Small intestine (tissue), 7 donors: ENCODE results near the gene MYL5. TPM values are rescaled to one million over a fixed set of nuclear protein-coding genes. Genes with fewer than 3 reads are reported as not detected.
"Not testable (repeated sequence)": the region's sequence is repeated elsewhere in the genome, so short reads cannot be mapped to it uniquely, and the experiment has no call there.

ENCODE experiments used
- DNase-seq, 2 donors: peaks; one replicate each; pipeline versions ENCODE4 v3.0.0 to v3.0.0-alpha.2; 2013
- FAIRE-seq: peaks from 2 replicates; lab custom pipeline; 2012; peaks lifted over from hg19 to GRCh38; lab: Jason Lieb, UNC
- H3K27ac ChIP-seq, 3 donors: one replicate each; pipeline ENCODE4 v1.5.1; 2013; ENCODE audit warnings: low read length in 2 of 3, mild to moderate bottlenecking in 2 of 3, control low read depth in 1 of 3, inconsistent platforms in 1 of 3, low read depth in 1 of 3, moderate library complexity in 1 of 3
- H3K27me3 ChIP-seq, 3 donors: one replicate each; pipeline ENCODE4 v1.6.1; 2013; ENCODE audit warnings: low read length in 3 of 3, inconsistent platforms in 1 of 3; ENCODE audit not compliant: control insufficient read depth in 3 of 3, insufficient read depth in 3 of 3
- H3K36me3 ChIP-seq, 3 donors: one replicate each; pipeline ENCODE4 v1.6.1; 2013; ENCODE audit warnings: low read length in 3 of 3, inconsistent platforms in 1 of 3, low read depth in 1 of 3, mild to moderate bottlenecking in 1 of 3, moderate library complexity in 1 of 3; ENCODE audit not compliant: control insufficient read depth in 3 of 3, insufficient read depth in 2 of 3
- H3K4me1 ChIP-seq, 3 donors: one replicate each; pipeline ENCODE4 v1.6.1; 2013; ENCODE audit warnings: low read length in 2 of 3, inconsistent platforms in 1 of 3, low read depth in 1 of 3, mild to moderate bottlenecking in 1 of 3, moderate library complexity in 1 of 3; ENCODE audit not compliant: control insufficient read depth in 3 of 3, insufficient read depth in 2 of 3
- H3K4me3 ChIP-seq, 3 donors: one replicate each; pipeline ENCODE4 v1.5.1; 2013; ENCODE audit warnings: low read length in 3 of 3, control low read depth in 1 of 3, inconsistent platforms in 1 of 3, low read depth in 1 of 3, mild to moderate bottlenecking in 1 of 3, moderate library complexity in 1 of 3
- H3K9me3 ChIP-seq, 2 donors: one replicate each; pipeline ENCODE4 v1.6.1; 2013; ENCODE audit warnings: low read depth in 1 of 2, low read length in 1 of 2; ENCODE audit not compliant: control insufficient read depth in 2 of 2, insufficient read depth in 1 of 2
- WGBS, 3 donors: extraction: QIAGEN DNeasy Blood & Tissue Kit; methylation state at CpG; one replicate each; pipeline ENCODE4 v1.1.7; 2013; 5-methylcytosine and 5-hydroxymethylcytosine counted together
- polyA plus RNA-seq, 4 donors: library from polyadenylated mRNA; stranded (reverse) in 3 of 4; unstranded in 1 of 4; fragments of 200-250 nt in 3 of 4; fragments of 120-200 nt in 1 of 4; gene quantifications; one replicate each; pipeline versions ENCODE4 v1.2.1 to v1.2.3, GENCODE V29; 2013
- donor health status: healthy with polysubstance abuse.
- donor health status: control.
- donor health status: control.
- donor health status: Bipolar disorder and iron deficiency.
- donor health status: healthy.

MYL5 gene
- polyA plus RNA-seq, 4 donors, result 36.1 to 316 (median 159) TPM

DNA sequence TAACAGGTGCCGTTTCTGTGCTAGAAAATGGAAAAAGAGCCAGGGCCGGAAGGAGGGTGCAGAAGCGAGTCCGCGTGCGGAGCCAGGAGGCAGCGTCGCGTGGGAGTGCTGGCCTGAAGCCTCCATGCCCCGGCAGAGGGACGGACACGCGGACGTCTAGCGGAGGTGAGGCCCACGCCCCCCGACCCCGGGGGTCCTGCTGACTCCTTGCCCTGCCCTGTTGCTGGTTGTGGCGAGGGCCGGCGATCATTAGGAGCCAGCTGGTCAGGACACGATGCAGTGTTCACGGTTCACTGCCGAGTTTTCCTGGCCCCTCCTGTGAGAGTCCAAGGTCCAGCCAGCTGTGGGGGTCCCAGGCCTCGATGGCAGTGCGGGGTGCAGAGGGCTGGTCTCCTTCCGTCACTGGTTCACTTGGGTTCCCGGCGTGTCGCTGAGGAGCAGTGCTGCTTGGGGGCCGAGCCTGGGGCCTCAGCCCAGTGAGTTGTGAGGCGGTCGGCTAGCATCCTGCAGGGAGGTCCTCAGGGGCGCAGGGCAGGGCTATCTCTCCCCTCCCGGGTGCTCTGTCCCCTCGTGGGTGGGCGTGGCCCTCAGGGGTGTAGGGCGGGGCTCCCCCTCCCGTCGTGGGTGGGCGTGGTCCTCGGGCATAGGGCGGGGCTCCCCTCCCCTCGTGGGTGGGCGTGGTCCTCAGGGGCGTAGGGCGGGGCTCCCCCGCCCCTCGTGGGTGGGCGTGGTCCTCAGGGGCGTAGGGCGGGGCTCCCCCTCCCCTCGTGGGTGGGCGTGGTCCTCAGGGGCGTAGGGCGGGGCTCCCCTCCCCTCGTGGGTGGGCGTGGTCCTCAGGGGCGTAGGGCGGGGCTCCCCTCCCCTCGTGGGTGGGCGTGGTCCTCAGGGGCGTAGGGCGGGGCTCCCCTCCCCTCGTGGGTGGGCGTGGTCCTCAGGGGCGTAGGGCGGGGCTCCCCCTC, 56.9 kb downstream of the MYL5 start:
- H3K36me3 ChIP-seq, result peaks cover 15 to 64% (median 17%) of the 10 kb centered on the region in 3 donors
- not testable (repeated sequence) for H3K9me3 ChIP-seq, H3K4me1 ChIP-seq, H3K4me3 ChIP-seq, H3K27me3 ChIP-seq, DNase-seq, FAIRE-seq, H3K27ac ChIP-seq
- whole genome bisulfite sequencing, 3 donors, result 91 to 97% (median 97%) methylated on average over 24 to 56 of the region's 68 CpGs

Other genes starting within 250 kb of the MYL5 start
- gene ZNF721, start 175.4 kb upstream of the MYL5 start, polyA plus RNA-seq, result 10 to 100 TPM in 1 of 4 donors, 1 to 10 TPM in 3; 6.5 to 36.8 (median 8.7) TPM
- 10 to 100 TPM; 26.3 to 50.0 (median 39.1) TPM for gene PIGG, start 175.3 kb upstream of the MYL5 start, polyA plus RNA-seq
- gene TMEM271, start 98.2 kb upstream of the MYL5 start, polyA plus RNA-seq, result under 1 TPM in 2 of 4 donors, not detected in 2; 0.04 to 0.22 TPM
- 10 to 100 TPM in 1 of 4 donors, 1 to 10 TPM in 1, not detected in 2; 1.8 to 35.2 TPM for gene PDE6B, start 49.0 kb upstream of the MYL5 start, polyA plus RNA-seq
- 1,000 to 10,000 TPM in 1 of 4 donors, 100 to 1,000 TPM in 3; 447 to 1,305 (median 893) TPM for gene ATP5ME, start 266 bp upstream of the MYL5 start, polyA plus RNA-seq
- gene SLC49A3, start 14.6 kb downstream of the MYL5 start, polyA plus RNA-seq, result 1 to 10 TPM; 3.4 to 7.8 (median 4.6) TPM
- gene PCGF3, start 31.3 kb downstream of the MYL5 start, polyA plus RNA-seq, result 10 to 100 TPM; 27.3 to 71.6 (median 55.3) TPM
- gene CPLX1, start 151.6 kb downstream of the MYL5 start, polyA plus RNA-seq, result 1 to 10 TPM in 2 of 4 donors, not detected in 2; 1.4 to 2.6 TPM